Stomach smooth muscle (tissue), 2 donors: ENCODE data around the gene CRYBG3.

ENCODE experiments used
- H3K27ac ChIP-seq: one replicate; pipeline ENCODE4 v1.7.0; 2013; ENCODE audit warnings: mild to moderate bottlenecking, low read length, inconsistent platforms
- H3K27me3 ChIP-seq, 2 donors: one replicate each; pipeline ENCODE4 v1.7.0; 2013; ENCODE audit warnings: low read length in 2 of 2; ENCODE audit not compliant: insufficient read depth in 2 of 2, control insufficient read depth in 1 of 2
- H3K36me3 ChIP-seq, 2 donors: one replicate each; pipeline ENCODE4 v1.7.0; 2013; ENCODE audit warnings: low read length in 2 of 2; ENCODE audit not compliant: control insufficient read depth in 2 of 2, insufficient read depth in 2 of 2
- H3K4me1 ChIP-seq: one replicate; pipeline ENCODE4 v1.7.0; 2013; ENCODE audit warnings: low read length; ENCODE audit not compliant: control insufficient read depth, insufficient read depth
- H3K4me3 ChIP-seq, 2 donors: one replicate each; pipeline ENCODE4 v1.7.0; 2013; ENCODE audit warnings: low read length in 2 of 2
- H3K9ac ChIP-seq, 2 donors: one replicate each; pipeline ENCODE4 v1.7.0; 2013; ENCODE audit warnings: low read length in 2 of 2, mild to moderate bottlenecking in 1 of 2
- H3K9me3 ChIP-seq, 2 donors: one replicate each; pipeline ENCODE4 v1.7.0; 2013; ENCODE audit warnings: low read length in 2 of 2; ENCODE audit not compliant: control insufficient read depth in 2 of 2
- donor health status: healthy.
- donor health status: Pancreatic carcinoma.

CRYBG3 gene

GRCh38 chr3:97821774-97822358 lies at the start of gene CRYBG3:
Gene CRYBG3, plus strand, starts transcription at chr3:97822011. Its CDS starts 196 bp downstream, at chr3:97822207.
- H3K9me3 ChIP-seq, result no peaks in the 10 kb centered on the region
- peak within 1 kb of the TSS; percentile 86 to 92 for H3K4me3 ChIP-seq
- H3K27ac ChIP-seq, result peak within 1 kb of the TSS; percentile 77
- H3K9ac ChIP-seq, result peak within 1 kb of the TSS; percentile 80 to 84
- H3K36me3 ChIP-seq, result no peaks in the 10 kb centered on the region
- H3K4me1 ChIP-seq, result peaks cover 7% of the 10 kb centered on the region
- no peaks in the 10 kb centered on the region for H3K27me3 ChIP-seq

DNA sequence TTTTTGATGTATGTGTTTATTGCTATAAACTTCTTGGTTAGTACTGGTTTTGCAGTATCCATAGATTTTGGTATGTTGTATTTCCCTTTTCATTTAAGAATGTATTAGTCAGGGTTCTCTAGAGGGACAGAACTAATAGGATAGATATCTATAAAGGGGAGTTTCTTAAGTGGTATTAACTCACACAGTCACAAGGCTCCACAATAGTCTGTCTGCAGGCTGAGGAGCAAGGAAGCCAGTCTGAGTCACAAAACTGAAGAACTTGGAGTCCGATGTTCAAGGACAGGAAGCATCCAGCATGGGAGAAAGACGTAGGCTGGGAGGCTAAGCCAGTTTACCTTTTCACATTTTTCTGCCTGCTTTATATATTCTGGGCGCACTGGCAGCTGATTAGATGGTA lies 48.9 kb upstream of the CRYBG3 start:
- no peak overlapping the region for H3K4me3 ChIP-seq

DNA sequence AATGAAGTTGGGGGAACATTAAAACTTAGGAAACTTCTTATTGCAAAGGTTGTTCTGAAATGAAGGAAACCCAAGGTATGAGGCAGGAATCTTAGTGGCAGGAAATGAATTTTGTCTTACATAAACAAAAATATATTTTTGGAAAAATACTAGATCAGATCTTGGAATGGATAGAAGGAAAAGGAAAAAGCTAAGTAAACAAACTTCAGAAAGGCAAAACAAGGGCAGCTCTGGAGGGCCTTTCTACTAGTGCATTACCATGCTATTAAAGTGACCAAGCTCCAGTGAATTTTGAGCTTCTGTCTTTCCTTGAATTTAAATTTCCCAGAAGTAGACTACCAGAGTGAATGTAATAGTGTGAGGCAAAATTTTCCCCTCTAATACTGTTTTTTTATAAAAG lies 43.7 kb upstream of the CRYBG3 start:
- peaks cover 2% of the 10 kb centered on the region in 2 donors for H3K36me3 ChIP-seq
- no peaks in the 10 kb centered on the region for H3K9me3 ChIP-seq
- H3K4me3 ChIP-seq, result no peak overlapping the region
- H3K4me1 ChIP-seq, result no peaks in the 10 kb centered on the region
- H3K9ac ChIP-seq, result no peak overlapping the region
- H3K27me3 ChIP-seq, result no peaks in the 10 kb centered on the region
- no peak overlapping the region for H3K27ac ChIP-seq

More for the DNA sequence above, 48.9 kb upstream of the CRYBG3 start:
- Histone ChIP-seq H3K4me1 (no peaks in the 10 kb centered on the region), H3K9ac (no peak overlapping the region), H3K36me3 (peaks cover 2 to 13% of the 10 kb centered on the region in 2 donors), H3K9me3 (no peaks in the 10 kb centered on the region), H3K27me3 (no peaks in the 10 kb centered on the region), H3K27ac (no peak overlapping the region)

GRCh38 chr3:97793420-97794019 lies 28.3 kb upstream of the CRYBG3 start:
- no peak overlapping the region for H3K27ac ChIP-seq
- H3K9me3 ChIP-seq, result no peaks in the 10 kb centered on the region
- H3K9ac ChIP-seq, result no peak overlapping the region
- H3K4me1 ChIP-seq, result no peaks in the 10 kb centered on the region
- H3K27me3 ChIP-seq, result no peaks in the 10 kb centered on the region
- no peak overlapping the region for H3K4me3 ChIP-seq
- no peaks in the 10 kb centered on the region for H3K36me3 ChIP-seq

DNA sequence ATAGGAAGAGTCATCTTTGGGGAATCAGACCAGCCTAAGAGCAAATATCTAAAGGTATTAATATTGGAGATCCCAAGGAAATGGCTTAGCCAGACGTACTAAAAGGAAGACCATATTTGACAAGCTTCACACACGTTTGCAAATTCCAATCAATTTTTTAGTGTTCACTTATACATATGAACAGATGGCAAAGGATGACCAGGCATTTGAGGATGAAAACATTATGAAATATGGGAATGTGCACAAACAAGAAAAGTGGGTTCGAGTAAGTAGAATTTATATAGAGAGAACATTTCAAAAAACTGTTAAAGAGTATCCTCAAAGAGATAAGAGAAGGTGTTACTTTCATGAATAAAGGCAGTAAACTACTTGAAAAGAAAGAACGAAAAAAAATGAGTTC lies 25.9 kb upstream of the CRYBG3 start:
- Histone ChIP-seq H3K27me3 (no peaks in the 10 kb centered on the region), H3K27ac (no peak overlapping the region), H3K4me3 (no peak overlapping the region), H3K9ac (no peak overlapping the region), H3K9me3 (no peaks in the 10 kb centered on the region), H3K36me3 (no peaks in the 10 kb centered on the region), H3K4me1 (no peaks in the 10 kb centered on the region)

DNA sequence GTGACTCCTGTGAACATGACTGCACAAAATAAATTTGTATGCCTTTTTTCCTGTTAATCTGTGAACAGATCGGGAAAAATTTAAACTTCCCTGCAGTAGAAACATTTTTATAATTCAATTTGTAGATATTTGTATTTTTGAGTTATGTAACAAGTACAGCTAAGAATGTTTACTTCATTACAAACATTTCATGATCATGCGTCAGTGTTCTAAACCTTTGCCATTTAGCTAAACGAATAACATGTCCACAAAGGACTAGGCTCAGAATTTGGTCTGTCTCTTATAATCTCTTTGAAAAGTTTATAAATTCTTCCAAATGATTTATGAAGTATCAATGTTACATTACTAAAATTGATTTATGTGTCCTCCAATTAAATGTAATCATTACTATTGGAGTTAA lies 17.3 kb upstream of the CRYBG3 start:
- H3K27ac ChIP-seq, result no peak overlapping the region
- H3K9me3 ChIP-seq, result no peaks in the 10 kb centered on the region

GRCh38 chr3:97810779-97811390 lies 10.9 kb upstream of the CRYBG3 start:
- Histone ChIP-seq H3K27me3 (no peaks in the 10 kb centered on the region), H3K9ac (no peak overlapping the region), H3K27ac (no peak overlapping the region), H3K4me3 (no peak overlapping the region), H3K36me3 (no peaks in the 10 kb centered on the region), H3K4me1 (no peaks in the 10 kb centered on the region), H3K9me3 (no peaks in the 10 kb centered on the region)

More for the DNA sequence above, 17.3 kb upstream of the CRYBG3 start:
- Histone ChIP-seq H3K27me3 (no peaks in the 10 kb centered on the region), H3K4me3 (no peak overlapping the region), H3K36me3 (no peaks in the 10 kb centered on the region), H3K9ac (no peak overlapping the region), H3K4me1 (no peaks in the 10 kb centered on the region)

DNA sequence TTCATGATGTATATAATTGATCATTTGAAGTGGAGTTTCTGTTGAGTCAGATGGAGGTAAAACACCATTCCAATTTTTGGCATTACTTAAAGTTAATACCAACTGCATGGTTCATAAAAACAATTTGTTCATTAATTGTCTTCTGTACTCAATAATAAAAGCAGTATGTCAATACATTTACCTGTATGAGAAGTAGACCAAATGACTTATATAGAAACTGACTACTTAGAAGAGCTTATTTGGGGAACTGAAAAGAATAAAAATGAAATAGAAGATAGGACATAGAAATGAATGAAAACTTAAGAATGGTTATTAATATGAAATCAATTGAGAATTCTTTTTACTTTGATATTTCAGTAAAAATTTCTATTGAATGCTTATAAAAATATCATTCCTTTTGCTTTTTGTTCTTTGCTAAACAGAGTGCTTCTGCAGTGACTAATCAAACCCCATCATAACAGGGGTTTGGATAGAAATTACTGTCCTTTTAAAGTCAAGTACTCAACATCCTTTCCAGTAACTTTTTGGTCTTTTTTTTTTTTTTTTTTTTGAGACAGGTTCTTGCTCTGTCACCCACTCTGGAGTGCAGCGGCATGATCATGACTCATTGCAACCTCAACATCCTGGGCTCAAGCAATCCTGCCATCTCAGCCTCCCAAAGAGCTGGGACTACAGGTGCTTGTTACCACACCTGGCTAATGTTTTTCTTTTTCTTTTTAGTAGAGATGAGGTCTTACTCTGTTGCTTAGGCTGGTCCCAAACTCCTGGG lies 6.5 kb upstream of the CRYBG3 start:
- H3K9me3 ChIP-seq, result no peaks in the 10 kb centered on the region
- no peaks in the 10 kb centered on the region for H3K36me3 ChIP-seq
- H3K4me3 ChIP-seq, result no peak overlapping the region
- no peak overlapping the region for H3K9ac ChIP-seq
- H3K27ac ChIP-seq, result no peak overlapping the region
- H3K4me1 ChIP-seq, result no peaks in the 10 kb centered on the region
- H3K27me3 ChIP-seq, result no peaks in the 10 kb centered on the region

- no peaks in the 10 kb centered on the region for H3K9me3 ChIP-seq
- H3K9ac ChIP-seq, result no peak overlapping the region
- H3K4me1 ChIP-seq, result peaks cover 7% of the 10 kb centered on the region
- H3K4me3 ChIP-seq, result no peak overlapping the region
- no peaks in the 10 kb centered on the region for H3K27me3 ChIP-seq
- no peak overlapping the region for H3K27ac ChIP-seq
- H3K36me3 ChIP-seq, result no peaks in the 10 kb centered on the region
These were observed 5.0 kb upstream of the CRYBG3 start for GRCh38 chr3:97816811-97817210.

GRCh38 chr3:97817965-97818364 lies 3.8 kb upstream of the CRYBG3 start:
- no peak overlapping the region for H3K9ac ChIP-seq
- H3K4me3 ChIP-seq, result no peak overlapping the region
- H3K9me3 ChIP-seq, result no peaks in the 10 kb centered on the region
- H3K4me1 ChIP-seq, result peaks cover 7% of the 10 kb centered on the region
- H3K36me3 ChIP-seq, result no peaks in the 10 kb centered on the region
- H3K27me3 ChIP-seq, result no peaks in the 10 kb centered on the region
- no peak overlapping the region for H3K27ac ChIP-seq
